ENCODE results near the gene ATP6AP1.

The ATP6AP1 gene

DNA sequence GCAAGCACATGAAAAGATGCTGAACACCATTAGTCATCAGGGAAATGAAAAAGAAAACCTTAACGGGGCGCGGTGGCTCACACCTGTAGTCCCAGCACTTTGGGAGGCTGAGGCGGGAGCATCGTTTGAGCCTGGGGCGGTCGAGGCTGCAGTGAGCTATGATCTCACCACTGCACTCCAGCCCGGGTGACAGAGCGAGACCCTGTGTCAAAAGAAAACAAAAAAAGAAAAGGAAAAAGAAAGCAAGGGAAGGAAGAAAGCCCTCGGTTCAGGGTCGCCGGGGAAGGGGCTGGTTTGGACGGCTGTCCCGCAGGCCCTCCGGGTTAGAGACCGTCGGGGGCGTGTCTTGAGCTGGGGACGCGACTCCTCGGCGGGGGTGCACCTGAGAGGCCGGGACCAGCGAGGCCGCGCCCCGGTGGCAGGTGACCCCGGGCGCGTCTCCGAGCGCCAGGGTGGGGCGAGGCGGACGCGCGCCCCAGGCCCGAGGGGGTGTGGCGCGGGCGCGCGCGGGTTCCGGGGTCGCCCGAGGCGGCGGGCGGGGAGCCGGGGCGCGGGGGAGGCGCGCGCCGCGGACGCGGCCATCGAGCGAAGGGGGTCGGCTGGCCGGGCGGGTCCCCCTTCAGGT lies 29.1 kb downstream of the ATP6AP1 start:
- H3K4me3 ChIP-seq (ENCODE audit: low read length), result peak overlapping the region; percentile 82
- peaks cover 9% of the 10 kb centered on the region for H3K4me1 ChIP-seq (ENCODE audit: low read length)
- H3K9me3 ChIP-seq (ENCODE audit: insufficient read depth, low read length), result no peaks in the 10 kb centered on the region
- H4K20me1 ChIP-seq (ENCODE audit: insufficient read depth, low read length), result peaks cover 5% of the 10 kb centered on the region; the same call in 1 of the 2 replicates
- H3K36me3 ChIP-seq (replicated peaks; ENCODE audit: low read depth, low read length), result no peaks in the 10 kb centered on the region
- H2AFZ ChIP-seq (ENCODE audit: low read depth, low read length), result peak overlapping the region; percentile 71
- TF ChIP-seq EZH2phosphoT487 (IDR thresholded peaks at IDR 0.05; ENCODE audit: low read depth), result no peak
- TF ChIP-seq, protein P1, sequence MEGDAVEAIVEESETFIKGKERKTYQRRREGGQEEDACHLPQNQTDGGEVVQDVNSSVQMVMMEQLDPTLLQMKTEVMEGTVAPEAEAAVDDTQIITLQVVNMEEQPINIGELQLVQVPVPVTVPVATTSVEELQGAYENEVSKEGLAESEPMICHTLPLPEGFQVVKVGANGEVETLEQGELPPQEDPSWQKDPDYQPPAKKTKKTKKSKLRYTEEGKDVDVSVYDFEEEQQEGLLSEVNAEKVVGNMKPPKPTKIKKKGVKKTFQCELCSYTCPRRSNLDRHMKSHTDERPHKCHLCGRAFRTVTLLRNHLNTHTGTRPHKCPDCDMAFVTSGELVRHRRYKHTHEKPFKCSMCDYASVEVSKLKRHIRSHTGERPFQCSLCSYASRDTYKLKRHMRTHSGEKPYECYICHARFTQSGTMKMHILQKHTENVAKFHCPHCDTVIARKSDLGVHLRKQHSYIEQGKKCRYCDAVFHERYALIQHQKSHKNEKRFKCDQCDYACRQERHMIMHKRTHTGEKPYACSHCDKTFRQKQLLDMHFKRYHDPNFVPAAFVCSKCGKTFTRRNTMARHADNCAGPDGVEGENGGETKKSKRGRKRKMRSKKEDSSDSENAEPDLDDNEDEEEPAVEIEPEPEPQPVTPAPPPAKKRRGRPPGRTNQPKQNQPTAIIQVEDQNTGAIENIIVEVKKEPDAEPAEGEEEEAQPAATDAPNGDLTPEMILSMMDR (IDR thresholded peaks at IDR 0.05; ENCODE audit: low read depth, low read length), result no peak
- H3K9ac ChIP-seq (ENCODE audit: low read length), result peak overlapping the region; percentile 80; the same call in 1 of the 2 replicates
- H3K79me2 ChIP-seq (ENCODE audit: low read length), result peaks cover 14% of the 10 kb centered on the region; the same call in 1 of the 2 replicates
- H3K27me3 ChIP-seq (ENCODE audit: low read depth, low read length), result no peaks in the 10 kb centered on the region
- H3K27ac ChIP-seq (ENCODE audit: low read length), result no peak overlapping the region
- peak overlapping the region; percentile 75 for H3K4me2 ChIP-seq (ENCODE audit: low read length)

DNA sequence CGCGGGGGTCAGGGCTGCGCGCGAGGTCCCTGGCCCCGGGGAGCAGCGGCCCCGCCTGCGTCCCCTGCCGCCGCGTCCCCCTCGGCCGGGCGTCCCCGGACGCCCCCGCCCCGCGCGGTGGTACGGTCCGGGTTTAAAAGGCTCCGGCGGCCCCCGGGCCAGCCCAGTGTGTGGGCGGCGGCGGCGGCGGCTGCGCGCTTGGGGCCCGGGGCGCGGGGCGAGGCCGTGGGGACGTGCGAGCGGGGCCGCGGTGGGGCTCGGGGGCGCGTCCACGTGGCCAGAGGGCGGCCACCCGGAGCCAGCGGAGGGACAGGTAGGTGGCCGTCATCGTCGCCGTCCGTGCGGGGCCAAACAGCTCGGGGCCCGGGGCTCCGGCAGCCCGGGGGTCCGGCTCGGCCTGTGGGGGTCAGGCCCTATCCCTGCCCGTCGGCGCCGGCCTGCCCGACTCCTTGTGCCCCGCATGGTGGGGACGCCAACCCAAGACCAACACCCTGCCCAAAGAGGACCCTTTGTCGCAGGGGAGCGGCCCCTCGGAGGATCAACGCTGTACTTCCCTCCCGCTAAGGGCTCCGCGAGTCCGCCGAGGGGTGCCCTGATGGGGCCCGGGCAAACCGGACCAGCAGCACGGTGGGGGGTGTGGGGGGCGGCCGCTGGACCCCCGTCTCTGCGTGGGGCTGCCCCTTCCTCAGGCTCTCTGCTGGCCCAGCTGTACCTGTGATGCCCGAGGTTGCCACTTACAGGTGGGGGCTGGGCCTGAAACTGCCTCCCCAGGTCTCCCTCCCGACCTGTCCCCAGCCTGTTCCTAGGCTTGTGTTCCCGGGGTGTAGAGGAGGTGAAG lies 29.9 kb downstream of the ATP6AP1 start, which contains the start of gene PLXNA3:
PLXNA3 (plus strand) TSS at position 166 of the 838 bp plus-strand sequence. CDS start 1,903 bp downstream, outside the sequence.
- Histone ChIP-seq H4K20me1 (ENCODE audit: insufficient read depth, low read length) (peaks cover 5% of the 10 kb centered on the region; the same call in 1 of the 2 replicates), H3K4me2 (ENCODE audit: low read length) (peak within 1 kb of the TSS; percentile 88), H3K27ac (ENCODE audit: low read length) (no peak within 1 kb of the TSS; the same call in 1 of the 2 replicates), H2AFZ (ENCODE audit: low read depth, low read length) (peak within 1 kb of the TSS; percentile 71), H3K27me3 (ENCODE audit: low read depth, low read length) (no peaks in the 10 kb centered on the region), H3K36me3 (replicated peaks; ENCODE audit: low read depth, low read length) (no peaks in the 10 kb centered on the region), H3K9me3 (ENCODE audit: insufficient read depth, low read length) (no peaks in the 10 kb centered on the region), H3K9ac (ENCODE audit: low read length) (peak within 1 kb of the TSS; percentile 80), H3K4me3 (ENCODE audit: low read length) (peak within 1 kb of the TSS; percentile 82), H3K79me2 (ENCODE audit: low read length) (peaks cover 14% of the 10 kb centered on the region; the same call in 1 of the 2 replicates), H3K4me1 (ENCODE audit: low read length) (peaks cover 9% of the 10 kb centered on the region)
- TF ChIP-seq, protein P1 (IDR thresholded peaks at IDR 0.05; ENCODE audit: low read depth, low read length), result no peak
- no peak for TF ChIP-seq EZH2phosphoT487 (IDR thresholded peaks at IDR 0.05; ENCODE audit: low read depth)

DNA sequence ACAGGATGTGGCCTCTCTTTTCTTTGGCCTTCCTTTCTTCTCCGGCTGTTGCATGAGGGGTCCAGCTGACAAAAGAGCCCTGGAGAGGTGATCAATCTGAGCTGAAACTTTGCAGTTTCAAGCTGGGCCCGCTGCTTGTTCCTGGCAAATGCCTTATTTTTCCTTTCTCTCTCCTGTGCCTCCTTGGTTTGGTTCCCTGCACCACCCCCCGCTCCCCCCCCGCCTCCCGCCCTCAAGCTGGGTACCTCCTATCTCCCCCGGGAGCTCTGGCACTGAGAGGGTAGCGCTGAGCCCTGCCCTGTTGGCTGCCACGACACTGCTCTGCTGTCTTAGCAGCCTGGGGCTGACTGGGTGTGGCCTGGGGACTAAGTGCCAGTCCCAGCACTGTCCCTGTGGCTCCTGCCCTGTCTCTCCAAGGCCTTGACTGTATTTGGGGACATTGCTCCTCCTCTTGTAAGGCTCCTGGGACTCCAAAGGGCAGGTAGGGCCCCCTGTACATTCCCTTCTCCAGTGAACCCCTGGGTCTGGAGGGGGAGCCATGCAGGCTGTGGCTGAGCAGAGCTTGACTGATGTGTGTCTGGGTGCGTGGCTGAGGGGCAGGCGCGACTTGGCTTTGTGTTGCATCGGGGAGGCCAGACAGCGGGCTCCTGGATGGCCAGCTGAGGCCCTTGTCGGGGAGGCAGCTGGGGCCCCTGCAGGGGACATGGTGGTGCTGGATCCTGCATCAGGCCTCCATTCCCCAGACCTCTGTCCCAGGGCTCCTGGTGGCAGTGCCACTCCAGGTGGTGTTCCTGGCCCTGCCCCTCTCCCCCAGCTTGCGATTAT lies 30.7 kb downstream of the ATP6AP1 start:
- no peaks in the 10 kb centered on the region for H3K27me3 ChIP-seq (ENCODE audit: low read depth, low read length)
- peaks cover 9% of the 10 kb centered on the region for H3K4me1 ChIP-seq (ENCODE audit: low read length)
- no peak overlapping the region for H2AFZ ChIP-seq (ENCODE audit: low read depth, low read length)
- H3K9me3 ChIP-seq (ENCODE audit: insufficient read depth, low read length), result no peaks in the 10 kb centered on the region
- peak overlapping the region; percentile 88 for H3K4me2 ChIP-seq (ENCODE audit: low read length)
- no peak overlapping the region for H3K27ac ChIP-seq (ENCODE audit: low read length)
- peak overlapping the region; percentile 80 for H3K9ac ChIP-seq (ENCODE audit: low read length)
- TF ChIP-seq, protein P1 (IDR thresholded peaks at IDR 0.05; ENCODE audit: low read depth, low read length), result no peak
- TF ChIP-seq EZH2phosphoT487 (IDR thresholded peaks at IDR 0.05; ENCODE audit: low read depth), result no peak
- peak overlapping the region; percentile 82 for H3K4me3 ChIP-seq (ENCODE audit: low read length)
- peaks cover 5% of the 10 kb centered on the region; the same call in 1 of the 2 replicates for H4K20me1 ChIP-seq (ENCODE audit: insufficient read depth, low read length)
- H3K79me2 ChIP-seq (ENCODE audit: low read length), result peaks cover 14% of the 10 kb centered on the region; the same call in 1 of the 2 replicates
- no peaks in the 10 kb centered on the region for H3K36me3 ChIP-seq (replicated peaks; ENCODE audit: low read depth, low read length)
